ENCODE measurements around the gene PRKCZ.
"Not testable (repeated sequence)": the region's sequence is repeated elsewhere in the genome, so short reads cannot be mapped to it uniquely, and the experiment has no call there.

Gene PRKCZ

DNA sequence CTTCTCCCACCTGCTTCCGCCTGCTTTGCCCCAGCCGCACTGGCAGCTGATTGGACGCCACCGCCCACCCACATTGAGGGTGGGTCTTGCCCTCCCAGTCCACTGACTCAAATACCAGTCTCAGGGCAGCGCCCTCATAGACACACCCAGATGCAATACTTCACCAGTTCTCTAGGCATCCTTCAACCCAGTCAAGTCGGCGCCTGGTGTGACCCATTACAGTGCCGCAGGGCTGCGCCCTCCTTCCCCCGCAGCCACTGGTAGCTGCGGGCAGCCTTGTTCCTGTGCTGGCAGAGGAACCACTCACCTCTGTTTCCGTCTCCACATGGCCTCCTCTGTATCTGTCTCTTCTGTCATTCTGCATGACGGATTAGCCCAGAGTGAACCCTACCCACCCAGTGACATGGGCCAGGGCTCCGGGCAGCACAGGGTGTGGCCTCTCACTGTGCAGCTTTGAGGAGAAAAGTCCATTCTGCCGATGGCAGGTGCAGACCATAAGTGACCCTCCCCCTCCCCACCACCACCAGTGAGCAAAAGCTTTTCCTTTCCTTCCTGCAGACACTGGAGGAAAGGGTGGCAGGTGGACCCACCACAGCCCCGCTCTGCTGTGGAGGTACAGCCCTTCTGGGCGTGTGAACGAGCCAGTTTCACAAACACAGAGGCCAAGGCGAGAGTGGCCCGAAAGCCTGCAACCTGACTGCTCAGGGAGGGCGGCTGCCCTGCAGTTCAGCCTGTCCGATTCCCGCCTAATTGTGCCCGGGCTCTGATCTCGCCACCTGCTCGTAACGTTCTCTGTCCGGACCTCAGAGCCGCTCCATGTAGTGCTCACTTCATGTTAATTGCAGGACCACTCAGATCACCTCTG, 87.3 kb downstream of the PRKCZ start:
- no peak for DNase-seq

GRCh38 chr1:2139156-2139555, 88.9 kb downstream of the PRKCZ start:
- DNase-seq: not testable (repeated sequence)

DNA sequence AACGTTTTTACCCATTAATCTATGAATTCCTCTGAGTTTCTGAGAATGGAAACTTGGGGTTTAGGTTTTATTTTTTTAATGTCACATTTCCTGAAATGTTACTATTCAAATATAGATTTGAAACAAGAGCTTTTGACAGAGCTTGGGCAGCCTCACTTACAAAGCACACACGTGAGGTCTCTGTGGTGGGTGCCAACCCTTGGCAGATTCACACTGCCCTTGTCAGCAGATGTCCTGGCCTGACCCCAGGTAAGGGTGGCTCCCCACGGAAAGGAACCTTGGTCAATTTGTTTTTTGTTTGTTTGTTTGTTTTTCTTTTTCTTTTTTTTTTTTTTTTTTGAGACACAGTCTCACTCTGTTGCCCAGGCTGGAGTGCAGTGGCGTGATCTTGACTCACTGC, 90.8 kb downstream of the PRKCZ start:
- no peak for DNase-seq

GRCh38 chr1:2143814-2144500, 93.7 kb downstream of the PRKCZ start:
- no peak for DNase-seq

- no peak for DNase-seq
Measured at GRCh38 chr1:2144501-2145090, 94.4 kb downstream of the PRKCZ start.

DNA sequence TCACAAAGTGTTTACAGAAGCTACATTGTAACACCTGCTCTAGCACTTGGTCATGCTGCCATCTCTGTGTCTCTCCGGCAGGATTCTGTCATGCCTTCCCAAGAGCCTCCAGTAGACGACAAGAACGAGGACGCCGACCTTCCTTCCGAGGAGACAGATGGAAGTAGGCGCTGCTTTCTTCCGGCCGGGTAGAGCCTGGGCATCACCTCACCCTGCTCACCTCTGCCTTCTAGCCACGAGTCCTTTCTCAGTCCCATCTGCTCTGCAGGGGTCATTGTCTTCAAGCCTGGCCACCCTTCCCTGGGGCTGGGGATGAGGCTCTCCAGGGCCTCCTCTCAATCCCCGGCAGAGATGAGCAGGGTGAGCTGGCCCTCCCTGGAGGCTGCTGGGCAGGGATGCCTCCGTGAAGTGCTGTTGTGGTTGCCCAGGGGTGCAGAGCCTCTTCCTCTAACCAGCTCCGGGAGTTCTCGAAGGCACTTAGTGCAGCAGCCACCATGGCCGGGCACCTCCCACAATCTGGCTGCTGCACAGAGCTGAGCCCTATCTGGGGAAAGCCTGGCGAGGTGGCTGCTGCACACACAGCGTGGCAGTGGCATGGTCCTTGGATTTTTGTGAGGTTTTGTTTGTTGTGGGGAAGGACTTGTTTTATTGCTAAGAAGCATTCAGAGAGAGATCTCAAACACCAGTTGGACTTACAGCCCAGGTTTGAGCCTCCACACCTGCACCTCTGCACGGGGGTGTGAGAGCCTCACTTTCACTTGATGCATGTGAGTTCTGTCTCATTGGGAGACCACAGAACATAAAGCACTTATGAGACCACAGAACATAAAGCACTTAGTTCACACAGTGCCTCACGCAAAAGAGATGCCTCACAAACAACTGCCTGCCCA, 96.0 kb downstream of the PRKCZ start:
- DNase-seq: no peak

- DNase-seq: no peak
Measured at GRCh38 chr1:2146836-2147517, 96.8 kb downstream of the PRKCZ start.

GRCh38 chr1:2147869-2148268, 97.7 kb downstream of the PRKCZ start:
- not testable (repeated sequence) for DNase-seq

GRCh38 chr1:2148691-2149090, 98.5 kb downstream of the PRKCZ start:
- DNase-seq: no peak

GRCh38 chr1:2150801-2151200, 100.6 kb downstream of the PRKCZ start:
- no peak for DNase-seq

- DNase-seq: no peak
Measured at GRCh38 chr1:2151252-2151651, 101.0 kb downstream of the PRKCZ start.

- no peak for DNase-seq
Measured at GRCh38 chr1:2151911-2152310, 101.7 kb downstream of the PRKCZ start.

- no peak for DNase-seq
Measured at GRCh38 chr1:2152954-2153353, 102.7 kb downstream of the PRKCZ start.

- no peak for DNase-seq
Measured at GRCh38 chr1:2154022-2154421, 103.8 kb downstream of the PRKCZ start.

- no peak for DNase-seq
Measured at GRCh38 chr1:2155147-2155598, 105.0 kb downstream of the PRKCZ start.

- DNase-seq: no peak
Measured at GRCh38 chr1:2155788-2156187, 105.6 kb downstream of the PRKCZ start.

DNA sequence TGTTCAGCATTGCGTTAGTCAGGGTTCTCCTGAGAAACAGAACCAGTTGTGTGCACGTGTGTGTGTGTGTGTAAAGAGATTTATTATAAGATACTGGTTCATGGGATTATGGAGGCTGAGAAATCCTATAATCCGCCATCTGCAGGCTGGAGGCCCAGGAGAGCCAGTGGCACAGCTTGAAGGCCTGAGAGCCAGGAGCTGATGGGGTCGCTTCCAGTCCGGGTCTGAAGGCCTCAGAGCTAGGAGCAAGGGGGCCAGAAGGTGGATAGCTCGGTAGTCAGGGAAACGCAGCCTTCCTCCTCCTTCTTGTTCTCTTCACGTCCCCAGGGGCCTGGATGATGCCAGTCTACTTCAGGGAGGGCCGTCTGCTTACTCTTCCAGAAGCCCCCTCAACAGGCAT, 106.7 kb downstream of the PRKCZ start:
- peak; percentile 73 to 92 for DNase-seq

DNA sequence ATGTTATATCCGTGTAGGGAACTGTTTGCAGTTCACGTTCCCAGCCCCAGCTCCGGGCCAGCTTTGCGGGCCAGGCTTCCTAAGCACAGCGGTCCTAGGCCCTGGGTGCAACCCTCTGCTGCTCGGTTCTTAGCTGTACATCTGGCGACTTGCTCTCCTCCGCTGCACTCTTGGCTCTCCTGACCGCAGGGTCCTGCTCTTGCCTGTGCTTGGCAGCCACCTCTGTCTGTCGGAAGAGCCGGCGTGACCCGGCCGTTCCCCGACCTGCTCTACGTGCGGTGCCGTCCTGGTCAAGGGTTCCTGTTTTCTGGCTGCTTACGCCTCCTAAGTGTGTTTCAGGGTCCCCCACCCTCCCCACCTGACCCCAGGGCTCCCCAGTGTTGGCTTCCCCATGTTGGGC, 107.6 kb downstream of the PRKCZ start:
- DNase-seq: no peak

GRCh38 chr1:2158272-2158671, 108.1 kb downstream of the PRKCZ start:
- no peak for DNase-seq

GRCh38 chr1:2159124-2159523, 108.9 kb downstream of the PRKCZ start:
- DNase-seq: no peak

GRCh38 chr1:2160451-2161300, 110.5 kb downstream of the PRKCZ start:
- DNase-seq: no peak
